Ureter (tissue), 1 donor: ENCODE results near the gene LONRF2. TPM values are rescaled to one million over a fixed set of nuclear protein-coding genes. Genes with fewer than 3 reads are reported as not detected.
"Not testable (repeated sequence)": the region's sequence is repeated elsewhere in the genome, so short reads cannot be mapped to it uniquely, and the experiment has no call there.

Experiments used
- DNase-seq: peaks from one replicate; pipeline ENCODE4 v3.0.0-alpha.2; 2020; ENCODE audit warnings: low spot score
- total RNA-seq: library from RNA; stranded (reverse); gene quantifications from one replicate; pipeline ENCODE4 v1.2.4, GENCODE V29; 2023
- donor health status: DM: yes; HTN: yes; CAD: no.

LONRF2 gene
- total RNA-seq, 1 donor from 2014 or later: 3.6 TPM

DNA sequence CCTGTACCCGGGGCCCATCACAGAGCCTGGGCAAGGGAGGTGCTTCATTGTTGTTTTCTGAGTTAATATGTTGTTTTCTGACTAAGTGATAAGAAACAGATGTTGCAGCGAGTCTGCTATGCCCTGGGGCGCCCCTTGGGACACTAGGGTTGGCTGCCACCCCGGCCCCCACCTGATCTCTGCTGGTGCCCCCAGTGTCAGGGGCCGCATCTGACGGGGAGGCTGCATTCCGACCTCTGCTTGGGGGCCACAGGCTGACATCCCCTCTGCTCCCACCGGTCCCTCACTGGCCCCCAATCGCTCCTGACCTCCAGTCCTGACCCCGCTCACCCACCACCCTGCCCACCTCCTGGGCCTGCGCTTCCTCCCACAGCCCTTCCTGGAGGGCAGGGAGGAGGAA, 65.9 kb downstream of the LONRF2 start:
- no peak for DNase-seq

DNA sequence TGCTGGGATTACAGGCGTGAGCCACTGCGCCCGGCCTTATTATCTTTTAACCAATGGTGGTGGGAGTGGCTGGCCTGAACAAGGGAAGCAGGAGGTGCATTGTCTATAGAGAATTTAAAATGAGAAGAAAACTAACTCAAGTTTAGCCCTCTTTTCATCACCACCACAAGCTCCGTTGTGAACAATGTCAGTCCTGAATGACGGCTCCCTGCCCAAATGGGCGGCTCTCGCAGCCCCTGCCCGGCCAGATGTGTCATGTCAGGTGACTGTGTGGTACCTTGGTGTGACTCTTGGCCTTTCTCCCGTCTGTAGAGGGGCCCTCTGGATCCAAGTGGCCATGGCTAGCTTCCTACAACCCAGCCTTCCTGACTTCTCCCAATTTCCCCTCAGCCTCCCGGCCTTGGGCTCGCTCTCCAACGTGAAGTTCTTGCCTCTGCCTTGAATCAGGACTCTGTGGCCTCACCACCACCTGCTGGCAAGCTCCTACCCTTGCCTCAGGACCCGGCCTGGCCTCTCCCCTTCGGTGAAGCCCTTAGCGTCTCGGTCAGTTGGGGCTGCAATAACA, 67.6 kb downstream of the LONRF2 start:
- no peak for DNase-seq

DNA sequence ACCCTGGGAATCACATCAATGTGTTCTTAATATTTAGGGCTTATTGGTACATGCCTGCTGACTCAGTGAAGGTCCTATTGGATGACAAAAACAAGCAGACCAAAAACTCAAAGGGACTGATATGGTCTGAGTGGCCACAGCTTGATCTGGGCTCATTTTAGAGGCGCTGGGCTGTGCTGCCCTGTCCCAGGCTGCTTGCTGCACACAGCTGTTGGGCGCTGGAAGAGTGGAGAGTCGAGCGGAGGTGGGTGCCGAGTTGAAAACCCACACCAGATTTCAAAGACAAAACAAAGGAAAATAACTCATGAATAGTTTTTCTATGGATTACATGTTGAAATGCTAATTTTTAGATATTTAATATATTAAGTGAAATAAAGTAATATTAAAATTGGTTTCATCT, 68.5 kb downstream of the LONRF2 start:
- no peak for DNase-seq

DNA sequence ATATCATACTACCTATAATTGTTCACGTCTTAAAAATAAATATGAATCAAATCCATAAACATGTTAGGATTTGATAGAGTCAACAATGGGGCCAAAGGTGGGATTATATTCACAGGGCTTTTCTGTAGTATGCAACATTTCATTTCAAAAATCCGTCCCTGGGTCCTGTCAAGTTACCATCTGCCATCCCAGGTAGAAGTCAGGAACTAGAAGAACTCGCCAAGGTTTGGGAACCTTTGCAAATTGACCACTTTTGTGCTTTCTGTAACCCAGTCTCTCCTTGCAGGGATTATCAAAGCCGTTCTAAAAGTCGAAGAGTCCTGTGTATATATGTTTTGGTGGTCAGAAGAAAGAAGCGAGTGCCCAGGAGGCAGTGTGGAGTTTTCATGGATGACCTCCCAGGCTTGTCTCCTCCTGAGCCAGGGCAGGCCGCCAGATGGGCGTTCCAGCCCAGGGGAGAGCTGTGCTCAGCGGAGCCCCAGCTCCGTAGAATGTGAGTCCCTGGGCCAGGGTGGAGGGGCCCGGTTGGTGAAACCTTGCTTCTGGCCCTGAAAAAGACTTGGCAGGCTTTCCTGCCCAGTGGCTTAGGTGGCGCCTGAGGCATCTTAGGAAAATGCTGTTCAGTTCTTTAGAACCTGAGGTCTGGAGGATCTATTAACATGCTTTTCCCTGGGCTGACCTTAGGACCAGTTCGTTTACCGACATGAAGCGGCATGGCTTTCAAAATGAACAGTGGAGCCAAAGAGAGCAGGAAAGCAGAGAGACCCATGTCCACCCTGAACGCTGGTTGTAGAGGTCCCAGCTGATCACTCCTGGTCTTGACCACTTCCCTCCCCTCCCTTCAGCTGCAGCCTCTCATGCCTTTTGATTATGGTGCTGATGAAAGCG, 69.2 kb downstream of the LONRF2 start:
- no peak for DNase-seq

DNA sequence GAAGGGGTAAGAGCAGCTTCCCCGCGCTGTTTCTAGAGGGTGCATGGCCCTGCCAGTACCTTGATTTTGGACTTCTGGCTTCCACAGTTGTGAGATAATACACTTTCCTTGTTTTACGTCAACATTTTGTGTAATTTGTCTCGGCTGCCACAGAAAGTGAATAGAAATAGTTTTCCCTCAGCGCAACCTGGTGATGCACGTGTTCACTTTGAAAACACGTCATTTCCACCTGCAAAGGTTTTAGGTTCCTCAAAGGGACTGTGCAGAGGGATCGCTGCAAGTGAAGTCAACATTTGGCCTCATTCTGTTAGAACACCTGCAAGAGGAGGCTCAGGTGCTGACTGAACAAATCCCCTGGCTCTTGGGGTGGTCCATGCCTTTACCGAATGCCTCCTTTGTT, 71.7 kb downstream of the LONRF2 start:
- DNase-seq: no peak

DNA sequence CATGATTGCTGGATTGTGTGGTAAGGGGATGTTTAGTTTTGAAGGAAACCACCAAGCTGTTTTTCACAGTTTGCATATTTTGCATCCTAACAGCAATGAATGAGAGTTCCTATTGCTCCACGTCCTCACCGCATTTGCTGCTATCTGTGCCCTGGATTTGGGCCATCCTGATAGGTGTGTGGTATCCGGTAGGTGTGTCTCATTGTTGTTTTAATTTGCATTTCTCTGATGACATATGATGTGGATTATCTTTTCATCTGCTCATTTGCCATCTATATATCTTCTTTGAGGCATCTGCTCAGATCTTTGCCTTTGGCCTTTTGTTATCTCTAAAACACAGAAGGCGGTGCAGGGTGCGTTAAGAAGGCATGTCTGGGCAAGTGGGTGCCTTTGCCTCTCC, 73.3 kb downstream of the LONRF2 start:
- no peak for DNase-seq

DNA sequence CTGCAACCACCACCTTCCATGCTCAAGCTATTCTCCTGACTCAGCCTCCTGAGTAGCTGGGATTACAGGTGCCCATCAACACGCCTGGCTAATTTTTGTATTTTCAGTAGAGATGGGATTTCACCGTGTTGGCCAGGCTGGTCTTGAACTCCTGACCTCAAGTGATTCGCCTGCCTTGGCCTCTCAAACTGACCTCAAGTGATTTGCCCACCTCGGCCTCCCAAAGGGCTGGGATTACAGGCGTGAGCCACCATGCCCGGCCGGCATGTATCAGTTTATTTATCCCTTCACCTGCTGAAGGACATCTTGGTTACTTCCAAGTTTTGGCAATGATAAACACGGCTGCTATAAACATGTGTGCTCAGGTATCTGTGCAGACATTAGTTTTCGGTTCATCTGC, 73.7 kb downstream of the LONRF2 start:
- DNase-seq: not testable (repeated sequence)

DNA sequence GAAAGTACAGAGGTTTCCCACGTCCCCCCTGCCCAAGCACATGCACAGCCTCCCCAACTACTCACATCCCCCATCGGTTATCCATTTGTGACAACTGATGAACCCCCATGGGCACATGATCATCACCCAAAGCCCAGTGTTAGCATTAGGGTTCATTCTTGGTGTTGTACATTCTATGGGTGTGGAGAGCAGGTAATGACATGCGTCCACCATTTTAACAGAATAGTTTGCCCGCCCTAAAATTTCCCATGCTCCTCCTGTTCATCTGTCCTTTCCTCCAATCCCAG, 74.3 kb downstream of the LONRF2 start:
- no peak for DNase-seq

DNA sequence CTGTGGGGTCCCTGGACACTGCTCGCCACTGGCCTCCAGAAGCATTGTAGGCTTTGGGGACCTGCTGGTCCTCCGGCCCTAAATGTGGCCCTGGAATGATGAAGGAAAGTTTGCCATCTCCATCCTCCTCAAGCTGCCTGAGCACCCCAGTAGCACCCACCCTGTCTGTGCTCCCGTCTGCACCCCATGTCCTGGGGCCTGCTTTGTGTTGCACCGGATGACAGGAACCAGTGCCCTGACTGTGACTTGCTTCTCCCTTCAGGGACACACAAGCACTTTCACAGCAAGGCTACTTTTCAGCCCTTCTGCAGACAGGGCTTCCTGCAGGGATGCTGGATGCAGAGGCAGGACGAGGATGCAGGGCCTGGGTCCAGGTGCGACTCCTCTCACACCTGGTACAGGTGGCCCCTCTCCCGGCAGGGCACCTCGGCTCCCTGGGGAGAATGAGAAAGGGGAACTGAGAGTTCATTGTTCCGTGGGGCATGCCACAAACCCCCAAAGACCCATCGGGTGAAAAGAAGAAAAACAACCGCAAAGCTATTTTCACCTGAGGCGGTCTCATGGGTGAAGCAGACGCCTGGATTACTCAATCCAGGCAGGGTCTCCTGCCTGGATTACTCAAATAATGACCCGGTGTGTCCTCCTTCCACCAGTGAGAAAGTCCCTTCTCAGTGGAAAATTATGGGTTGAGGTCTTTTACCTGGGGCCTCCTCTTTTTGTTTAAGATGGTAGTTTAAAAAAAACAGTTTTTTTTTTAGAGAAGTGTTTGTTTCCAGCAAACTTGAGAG, 74.9 kb downstream of the LONRF2 start:
- DNase-seq: no peak

DNA sequence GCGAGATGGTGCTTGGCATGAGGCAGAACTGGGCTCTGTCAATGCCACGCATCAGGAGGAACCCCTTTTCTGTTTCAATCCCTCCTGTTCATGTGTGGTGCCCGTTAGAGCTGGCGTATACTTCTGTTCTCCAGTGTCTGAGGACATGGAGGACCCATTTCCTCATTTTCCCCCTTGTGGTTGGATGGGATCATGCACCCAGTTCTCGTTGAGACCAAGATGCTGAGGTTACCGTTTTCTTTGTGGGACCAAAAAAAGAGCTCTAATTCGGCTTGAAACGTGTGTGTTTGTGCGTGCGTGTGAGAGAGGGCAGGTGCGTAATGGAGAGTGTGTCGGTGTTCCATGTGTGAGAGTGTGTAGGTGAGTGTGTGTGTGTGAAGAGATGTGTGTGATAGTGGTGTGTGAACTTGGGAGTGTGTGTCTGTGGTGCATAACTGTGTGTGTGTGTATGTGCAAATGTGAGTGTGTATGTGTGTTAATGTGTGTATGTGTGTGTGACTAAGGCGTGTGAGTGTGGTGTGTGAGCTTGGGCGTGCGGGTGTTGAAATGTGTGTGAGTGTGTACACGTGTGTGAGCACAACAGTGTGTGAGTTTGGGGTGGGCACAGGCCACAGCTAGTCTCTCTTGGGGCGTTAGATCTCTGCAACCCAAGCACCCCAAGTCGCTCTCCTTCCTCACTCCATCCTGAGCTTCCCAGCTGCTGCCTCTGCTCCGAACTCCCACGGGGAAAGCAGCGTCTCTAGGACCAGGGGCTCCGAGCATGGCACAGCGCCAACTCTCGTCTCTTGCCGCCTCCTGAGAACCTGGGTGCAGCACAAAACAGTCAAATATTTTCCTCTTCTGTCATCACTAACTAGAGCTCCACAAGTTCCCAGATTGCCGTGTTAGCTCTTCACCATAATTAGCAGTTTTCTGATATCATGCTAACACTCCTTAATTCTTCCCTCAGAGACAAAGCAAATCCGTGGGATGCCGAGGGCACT, 75.8 kb downstream of the LONRF2 start:
- DNase-seq: no peak

DNA sequence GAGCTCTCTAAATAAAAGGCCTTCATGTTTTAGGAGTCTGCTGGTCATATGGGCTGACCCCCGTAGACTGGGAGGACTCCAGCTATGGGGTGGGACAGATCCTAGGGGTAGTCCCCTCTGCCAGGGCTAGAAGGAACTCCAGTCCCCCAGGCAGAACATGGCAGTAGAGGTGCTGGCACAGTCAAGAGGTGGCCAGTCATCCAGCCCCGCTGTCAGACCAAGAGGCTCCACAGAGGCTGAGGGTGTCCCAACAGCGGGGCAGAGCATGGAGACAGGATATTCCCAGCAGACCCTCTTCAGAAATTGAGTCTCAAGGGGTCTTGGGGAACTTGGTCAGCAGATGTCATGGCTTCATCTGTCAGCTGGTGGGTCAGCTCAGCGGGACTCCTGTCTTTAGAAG, 76.6 kb downstream of the LONRF2 start:
- DNase-seq: no peak

DNA sequence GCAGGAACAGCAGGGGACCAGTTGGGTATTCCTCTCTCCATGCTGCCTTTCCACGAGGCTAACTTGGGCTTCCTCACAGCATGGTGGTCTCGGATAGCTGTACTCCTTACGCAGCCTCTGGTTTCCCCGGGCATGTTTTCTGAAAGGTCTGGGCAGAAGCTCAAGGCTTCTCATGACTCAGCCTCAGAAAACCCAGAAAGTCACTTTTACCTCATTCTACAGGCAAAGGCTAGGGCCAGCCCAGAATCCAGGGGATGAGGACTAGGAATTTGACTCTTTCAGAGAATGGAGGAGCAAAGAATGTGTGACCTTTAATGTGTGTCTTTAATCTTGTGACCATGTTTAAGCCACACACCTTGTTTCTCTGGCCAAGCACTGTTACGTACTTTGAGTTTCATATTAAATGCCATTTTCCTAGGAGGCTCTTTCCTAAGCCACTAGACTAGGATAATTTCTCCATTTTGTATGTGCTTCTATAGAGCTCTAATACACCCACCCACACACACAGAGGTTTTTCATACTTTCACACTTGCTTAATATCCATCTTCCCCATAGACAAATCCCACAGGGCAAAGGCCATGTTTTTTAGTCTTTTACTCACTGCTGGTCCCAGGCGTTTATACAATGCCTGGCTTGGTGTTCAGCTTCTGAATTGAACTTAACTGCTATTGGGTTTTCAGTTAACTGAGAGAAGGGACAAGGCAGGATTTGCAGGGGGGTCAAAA, 77.3 kb downstream of the LONRF2 start:
- no peak for DNase-seq

DNA sequence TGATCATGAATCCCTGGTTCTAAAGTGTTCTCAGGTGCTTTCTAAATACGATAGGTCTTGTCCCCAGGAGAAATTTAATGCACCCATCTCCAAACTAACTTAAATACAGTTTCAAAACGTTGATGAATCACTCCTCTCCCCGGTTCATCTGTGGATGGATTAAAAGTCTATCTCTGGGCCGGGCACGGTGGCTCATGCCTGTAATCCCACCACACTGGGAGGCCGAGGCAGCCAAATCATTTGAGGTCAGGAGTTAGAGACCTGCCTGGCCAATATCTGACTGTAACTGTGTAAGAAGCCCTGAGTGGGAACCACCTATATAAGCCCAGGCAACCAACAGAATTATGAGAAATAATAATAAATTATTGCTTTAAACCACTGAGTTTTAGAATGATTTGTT, 78.7 kb downstream of the LONRF2 start:
- no peak for DNase-seq

DNA sequence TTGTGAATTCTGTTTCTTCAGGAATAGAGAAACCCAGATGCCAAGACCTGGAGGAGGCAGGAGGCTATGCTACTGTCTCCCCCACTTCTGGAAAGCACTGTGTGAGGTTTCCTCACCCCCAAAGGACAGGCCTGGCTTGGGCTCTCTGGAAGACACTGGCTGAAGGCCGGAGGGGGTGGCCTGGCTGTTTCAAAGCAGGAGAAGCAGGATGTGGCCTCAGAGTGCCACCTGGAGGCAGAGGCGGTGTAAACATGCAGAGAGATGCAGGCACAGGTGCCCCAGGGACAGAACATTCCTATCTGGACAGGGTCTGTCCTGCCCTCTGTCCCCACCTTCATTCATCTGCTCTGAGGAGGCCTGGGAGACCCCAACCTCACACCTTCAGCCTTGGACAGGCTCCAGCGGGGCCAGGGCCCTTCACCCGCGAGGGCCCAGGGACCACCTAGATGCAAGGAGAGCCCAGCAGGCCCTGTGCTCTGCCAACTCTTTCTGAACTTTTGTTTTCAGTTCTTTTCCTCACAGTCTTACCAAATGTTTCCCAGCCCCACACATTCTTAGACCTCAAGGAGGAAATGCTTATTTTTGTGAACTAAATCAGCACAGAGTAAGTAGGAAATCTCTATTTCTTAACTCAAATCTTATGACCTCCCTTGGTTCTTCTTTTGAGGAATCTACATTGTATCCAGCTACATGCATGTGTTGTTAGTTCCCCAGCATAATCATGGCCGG, 79.2 kb downstream of the LONRF2 start:
- peak; percentile 55 for DNase-seq

DNA sequence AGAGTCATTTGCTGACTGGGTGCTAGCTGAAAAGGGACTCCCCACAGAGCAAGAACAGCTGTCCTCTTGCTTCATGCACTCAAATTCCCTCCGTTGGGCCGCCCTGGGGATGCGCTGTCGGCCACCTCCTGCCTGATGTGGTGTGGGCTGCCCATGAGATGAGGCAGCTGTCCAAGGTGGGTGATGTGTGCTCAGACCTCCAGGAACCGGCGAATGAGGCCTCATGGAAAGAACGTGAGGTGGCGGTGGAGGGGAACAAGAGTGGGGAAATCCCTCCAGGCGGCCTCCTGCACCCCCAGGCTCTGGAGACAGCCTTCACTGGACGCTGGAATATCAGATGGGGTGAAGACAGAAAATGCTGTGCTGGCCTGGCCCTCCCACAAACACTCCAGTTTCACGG, 79.8 kb downstream of the LONRF2 start:
- DNase-seq: peak; percentile 35

DNA sequence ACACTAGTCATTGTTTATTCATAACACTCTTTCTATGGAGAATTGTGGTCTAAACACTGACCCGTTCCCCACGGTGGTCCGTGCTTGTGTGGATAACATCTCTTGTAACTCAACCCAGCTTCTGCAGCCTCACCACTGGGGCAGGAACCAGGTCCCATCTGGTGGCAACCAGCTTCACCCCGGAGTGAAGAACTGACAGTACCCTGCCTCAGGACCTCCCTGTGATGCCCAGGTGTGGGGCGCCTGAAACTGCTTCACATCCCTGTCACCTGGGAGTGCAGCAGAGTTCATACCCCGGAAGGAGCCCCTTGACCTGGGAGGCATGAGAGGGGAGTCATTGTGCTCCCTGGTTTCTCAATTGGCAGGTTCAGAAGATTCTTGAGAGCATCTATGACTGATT, 81.1 kb downstream of the LONRF2 start:
- no peak for DNase-seq

DNA sequence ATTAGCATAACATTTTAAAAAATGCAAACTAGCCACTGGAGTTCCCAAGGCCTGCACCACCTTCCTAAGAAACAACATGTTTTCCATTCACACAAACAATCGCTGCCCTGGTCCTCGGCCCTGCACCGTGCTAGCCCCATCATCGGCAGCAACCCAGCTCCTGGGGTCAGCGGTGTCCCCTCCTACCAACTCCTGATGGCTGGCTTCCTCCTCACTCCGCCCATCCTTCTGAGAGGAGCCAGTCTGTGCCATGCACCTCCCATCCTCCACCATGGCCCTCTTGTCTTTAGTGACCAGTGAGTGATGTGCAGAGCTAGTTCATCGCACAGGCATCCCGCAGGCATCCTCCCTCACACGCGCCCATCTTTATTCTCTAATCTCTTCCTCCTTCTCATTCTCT, 81.9 kb downstream of the LONRF2 start:
- no peak for DNase-seq

DNA sequence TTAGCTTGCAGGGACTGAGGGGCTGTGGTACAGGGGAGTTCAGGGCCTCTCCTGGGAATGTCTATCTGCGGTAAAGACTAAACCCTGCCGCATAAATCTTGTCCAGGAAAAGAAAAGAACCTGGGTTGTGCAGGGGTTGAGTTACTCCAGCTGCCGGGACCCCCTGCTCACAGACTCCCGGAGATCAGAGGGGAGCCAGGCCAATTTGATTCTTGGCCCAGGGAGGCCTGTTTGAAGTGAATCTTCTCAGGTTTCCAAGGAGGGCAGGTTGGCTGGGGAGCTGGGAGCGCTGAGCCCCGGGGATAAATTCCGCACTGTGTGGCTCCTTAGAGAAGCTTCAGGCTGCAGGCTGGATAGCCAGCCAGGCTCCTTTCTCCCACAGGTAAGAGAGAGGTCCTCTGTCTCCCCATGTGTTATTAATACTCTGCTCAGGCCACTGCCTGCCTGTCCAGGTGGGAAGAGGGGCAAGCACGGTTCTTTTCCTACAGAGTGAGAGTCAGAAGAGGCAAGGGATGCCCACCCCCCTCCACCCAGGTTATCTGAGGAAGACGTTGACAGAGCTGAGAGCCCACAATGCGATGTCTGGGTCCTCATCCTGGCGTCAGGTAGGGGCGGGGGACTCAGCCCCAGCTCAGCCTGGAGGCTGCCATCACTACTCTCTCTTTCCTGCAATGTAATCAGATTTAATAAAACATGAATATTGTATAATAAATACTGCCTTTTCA, 82.7 kb downstream of the LONRF2 start:
- DNase-seq: no peak

DNA sequence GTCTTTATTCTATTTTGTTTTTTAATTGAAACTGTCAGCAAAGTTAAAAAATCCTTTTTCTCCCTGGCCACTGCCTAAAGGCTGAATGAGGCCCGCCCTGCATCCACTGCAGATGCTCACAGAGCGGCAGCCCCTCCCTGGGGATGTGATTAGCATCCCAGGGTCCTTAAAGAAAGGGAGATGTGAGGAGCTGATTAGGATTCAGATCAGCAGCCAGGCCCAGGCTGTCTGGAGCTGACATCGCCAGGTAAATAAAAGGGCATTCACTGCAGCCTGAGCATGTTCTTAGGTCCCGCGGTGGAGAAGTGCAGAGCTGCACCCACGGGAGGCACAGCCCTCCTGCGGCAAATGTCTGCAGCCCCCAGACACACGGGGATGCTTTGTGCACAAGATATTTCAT, 83.8 kb downstream of the LONRF2 start:
- no peak for DNase-seq

DNA sequence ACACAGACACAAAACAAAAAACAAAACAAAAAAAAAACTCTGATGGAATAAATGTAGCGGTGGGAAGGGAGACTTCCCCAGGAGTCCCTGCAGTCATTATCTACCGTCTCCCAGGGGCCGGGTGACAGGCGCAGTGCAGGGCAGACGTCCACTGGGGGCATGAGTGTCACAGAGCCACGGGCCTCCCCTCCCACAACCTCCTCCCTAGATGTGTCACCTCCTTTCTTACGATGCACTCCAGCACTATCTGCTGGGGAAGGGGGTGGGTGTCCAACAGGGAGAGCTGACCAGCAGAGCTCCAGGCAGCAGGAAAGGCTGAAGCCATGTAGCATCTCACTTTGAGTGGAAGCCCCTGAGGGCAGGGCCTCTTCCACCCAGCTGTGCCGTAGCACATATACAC, 84.5 kb downstream of the LONRF2 start:
- DNase-seq: no peak
